Activated CD4-positive, alpha-beta T cell treated with anti-CD3 and anti-CD28 coated beads, Interleukin-2, amount 50 U/mL, for 4 hours (primary cell): ENCODE data around the gene HLA-DOB.

Experiments used
- DNase-seq, 2 experiments: peaks; one replicate each; pipeline ENCODE4 v3.0.0-alpha.2; 2020

The HLA-DOB gene

GRCh38 chr6:32816746-32817204, at the start of gene HLA-DOB:
Gene HLA-DOB, minus strand, starts transcription at chr6:32817002. Its CDS starts 51 bp downstream, at chr6:32816951.
- DNase-seq, result no peak

- no peak for DNase-seq
Observed at GRCh38 chr6:32865724-32866443, 49.1 kb upstream of the HLA-DOB start.

DNA sequence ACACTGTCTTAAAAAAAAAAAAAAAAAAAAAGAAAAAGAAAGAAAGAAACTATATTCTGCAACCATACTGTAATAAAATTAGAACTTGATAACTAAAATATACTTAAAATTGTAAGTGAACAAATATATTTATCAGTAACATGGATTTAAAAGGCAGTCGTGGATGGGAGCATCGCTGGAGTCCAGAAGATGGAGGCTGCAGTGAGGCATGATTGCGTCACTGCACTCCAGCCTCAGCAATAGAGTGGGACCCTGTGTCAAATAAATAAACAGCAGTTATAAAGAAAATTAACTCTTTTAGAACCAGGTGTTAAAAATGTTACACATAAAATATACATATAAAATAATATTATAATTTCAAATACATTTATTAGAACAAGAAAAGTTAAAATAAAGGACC, 45.9 kb upstream of the HLA-DOB start:
- DNase-seq, result no peak

DNA sequence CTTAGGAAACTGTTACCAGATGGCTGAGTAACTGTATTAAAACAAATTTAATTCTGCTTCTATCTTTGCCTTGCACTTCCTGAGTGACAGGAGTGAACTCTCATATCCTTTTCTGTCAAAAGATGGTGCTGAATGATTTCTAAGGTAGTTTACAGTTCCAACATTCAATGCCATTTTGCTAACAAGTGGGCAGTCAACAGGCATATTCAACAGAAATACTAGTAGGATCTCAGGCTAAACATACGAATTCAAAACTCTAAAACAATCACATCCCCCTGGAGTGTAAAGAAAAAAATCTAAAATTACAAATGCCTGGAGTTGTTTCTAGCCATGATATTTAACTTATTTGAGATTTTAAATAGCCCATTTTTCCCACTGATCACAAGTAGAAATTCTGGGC, 43.9 kb upstream of the HLA-DOB start:
- DNase-seq, result no peak

DNA sequence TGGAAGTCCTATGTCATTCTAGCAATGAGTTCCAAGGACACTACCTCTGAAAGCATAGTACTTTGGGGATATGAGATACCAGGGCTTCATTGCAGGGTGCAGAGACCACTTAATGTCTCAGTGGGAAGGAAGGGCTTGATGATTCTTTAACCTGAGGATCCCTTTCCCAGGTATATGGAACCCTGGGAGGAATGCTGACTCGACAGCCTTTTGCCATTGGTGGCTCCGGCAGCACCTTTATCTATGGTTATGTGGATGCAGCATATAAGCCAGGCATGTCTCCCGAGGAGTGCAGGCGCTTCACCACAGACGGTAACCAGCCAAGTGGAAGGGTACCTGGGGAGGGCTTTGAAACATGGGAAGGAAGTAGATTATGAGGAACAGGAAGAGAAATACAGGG, 41.4 kb upstream of the HLA-DOB start:
- no peak for DNase-seq

DNA sequence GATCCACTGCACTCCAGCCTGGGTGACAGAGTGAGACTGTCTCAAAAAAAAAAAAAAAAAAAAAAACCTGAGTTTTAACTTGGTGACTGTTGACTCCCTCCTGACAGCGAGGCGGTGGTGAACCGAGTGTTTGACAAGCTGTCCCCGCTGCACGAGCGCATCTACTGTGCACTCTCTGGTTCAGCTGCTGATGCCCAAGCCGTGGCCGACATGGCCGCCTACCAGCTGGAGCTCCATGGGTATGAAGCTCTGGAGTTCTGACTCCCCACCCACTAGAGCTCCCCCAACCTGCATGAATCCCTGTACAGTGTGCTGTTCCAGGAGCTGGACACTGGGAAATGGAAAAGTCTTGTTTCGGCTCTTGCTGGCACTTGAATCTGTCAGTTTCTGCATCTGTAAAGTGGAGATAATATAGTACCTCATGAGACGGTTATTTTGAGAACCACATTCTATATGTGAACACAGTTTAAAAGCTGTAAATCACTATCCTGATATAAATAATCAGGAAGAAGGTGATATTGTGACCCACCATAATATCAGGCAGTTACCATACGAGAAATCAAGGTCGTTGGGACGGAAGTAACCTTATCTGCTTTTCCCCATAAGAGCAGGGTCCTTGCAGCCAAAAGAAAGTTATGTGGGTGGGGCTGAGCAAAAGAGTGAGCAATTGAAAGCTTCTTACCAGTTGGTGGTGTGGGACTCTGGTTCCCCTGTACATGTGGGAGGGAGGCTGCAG, 40.5 kb upstream of the HLA-DOB start:
- DNase-seq, result no peak

- no peak for DNase-seq
Observed at GRCh38 chr6:32855467-32856174, 38.8 kb upstream of the HLA-DOB start.

- peak; percentile 61 to 63 for DNase-seq
Observed at GRCh38 chr6:32854376-32855178, 37.8 kb upstream of the HLA-DOB start.

GRCh38 chr6:32853541-32854375, 37.0 kb upstream of the HLA-DOB start, which contains the start of the genes PSMB9 and TAP1:
Gene PSMB9, plus strand, starts transcription at chr6:32854192. Its CDS starts 38 bp downstream, at chr6:32854230.
Gene TAP1, minus strand, starts transcription at chr6:32853704. Its CDS starts 68 bp downstream, at chr6:32853636.
- DNase-seq, result peak; percentile 98 to 99

- peak; percentile 44 to 52 for DNase-seq
Observed at GRCh38 chr6:32852844-32853540, 36.2 kb upstream of the HLA-DOB start.

DNA sequence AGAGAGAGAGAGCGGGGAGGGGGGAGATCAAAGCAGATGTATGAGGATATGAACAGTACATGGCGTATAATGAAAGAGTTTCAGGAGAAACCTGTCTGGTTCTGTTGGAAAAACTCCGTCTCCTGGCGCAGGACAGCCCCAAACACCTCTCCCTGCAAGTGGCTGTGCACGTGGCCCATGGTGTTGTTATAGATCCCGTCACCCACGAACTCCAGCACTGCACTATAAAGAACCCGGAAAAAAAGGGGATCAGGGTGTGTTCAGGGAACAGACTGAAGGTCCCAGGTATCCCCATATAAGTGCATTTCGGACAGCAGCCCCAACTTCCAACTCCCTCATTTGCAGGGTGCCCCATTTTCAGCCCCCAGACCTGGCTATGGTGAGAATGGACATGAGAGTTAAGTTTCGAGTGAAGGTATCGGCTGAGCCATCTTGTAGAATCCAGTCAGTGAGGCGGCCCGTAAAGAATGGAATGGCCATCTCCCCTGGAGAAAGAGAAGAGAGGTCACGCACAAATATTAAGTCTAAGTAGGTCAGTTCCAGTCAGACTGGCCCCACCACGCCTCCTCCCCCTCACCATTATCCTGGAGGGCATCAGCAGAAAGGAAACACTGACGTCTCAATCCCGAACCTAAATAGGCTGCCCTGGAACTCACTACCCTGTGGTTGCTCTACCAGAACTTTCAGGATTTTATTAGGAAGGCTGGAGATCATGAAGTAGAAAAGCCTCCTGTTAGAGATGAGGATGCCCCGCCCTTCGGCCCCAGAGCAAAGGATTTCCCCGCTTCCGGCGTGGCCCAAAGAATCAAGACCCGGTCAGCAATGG, 35.4 kb upstream of the HLA-DOB start:
- no peak for DNase-seq

- no peak for DNase-seq
Observed at GRCh38 chr6:32851025-32851424, 34.2 kb upstream of the HLA-DOB start.

- no peak for DNase-seq
Observed at GRCh38 chr6:32849126-32849525, 32.3 kb upstream of the HLA-DOB start.

- DNase-seq, result no peak
Observed at GRCh38 chr6:32847795-32848194, 31.0 kb upstream of the HLA-DOB start.

DNA sequence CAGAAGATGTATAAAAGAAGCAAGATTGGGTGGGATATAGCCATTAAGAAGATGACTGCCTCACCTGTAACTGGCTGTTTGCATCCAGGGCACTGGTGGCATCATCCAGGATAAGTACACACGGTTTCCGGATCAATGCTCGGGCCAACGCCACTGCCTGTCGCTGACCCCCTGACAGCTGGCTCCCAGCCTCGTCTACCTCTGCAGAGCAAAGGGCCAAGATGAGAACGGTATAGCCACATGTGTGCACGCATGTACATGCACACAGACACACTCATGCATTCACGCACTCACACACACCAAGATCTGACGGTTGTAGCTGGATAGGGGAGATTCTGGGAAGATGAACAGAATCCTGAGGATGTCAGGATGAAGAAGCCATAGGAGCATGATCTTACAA, 30.2 kb upstream of the HLA-DOB start:
- DNase-seq, result no peak

DNA sequence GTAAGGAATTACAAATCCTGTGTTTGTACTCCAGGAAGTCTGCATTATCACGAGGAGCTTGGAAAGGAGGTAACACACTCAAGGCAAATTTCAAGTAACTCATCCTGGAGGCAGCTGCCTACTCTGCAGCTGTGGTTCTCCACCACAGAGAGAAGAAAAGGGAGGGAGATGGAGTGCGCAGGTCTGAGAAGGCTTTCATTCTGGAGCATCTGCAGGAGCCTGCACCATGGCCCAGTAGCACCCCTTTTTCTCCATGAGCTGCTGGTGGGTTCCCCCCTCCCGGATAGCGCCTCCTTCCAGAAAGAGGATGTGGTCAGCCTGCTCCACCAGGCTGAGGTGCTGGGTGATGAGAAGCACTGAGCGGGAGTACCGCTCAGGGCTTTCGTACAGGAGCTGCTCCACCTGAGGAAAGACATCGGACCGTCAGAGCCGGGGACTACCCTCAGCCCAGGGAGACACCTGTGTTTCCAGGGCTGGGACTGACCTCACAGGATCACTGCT, 28.6 kb upstream of the HLA-DOB start:
- no peak for DNase-seq

DNA sequence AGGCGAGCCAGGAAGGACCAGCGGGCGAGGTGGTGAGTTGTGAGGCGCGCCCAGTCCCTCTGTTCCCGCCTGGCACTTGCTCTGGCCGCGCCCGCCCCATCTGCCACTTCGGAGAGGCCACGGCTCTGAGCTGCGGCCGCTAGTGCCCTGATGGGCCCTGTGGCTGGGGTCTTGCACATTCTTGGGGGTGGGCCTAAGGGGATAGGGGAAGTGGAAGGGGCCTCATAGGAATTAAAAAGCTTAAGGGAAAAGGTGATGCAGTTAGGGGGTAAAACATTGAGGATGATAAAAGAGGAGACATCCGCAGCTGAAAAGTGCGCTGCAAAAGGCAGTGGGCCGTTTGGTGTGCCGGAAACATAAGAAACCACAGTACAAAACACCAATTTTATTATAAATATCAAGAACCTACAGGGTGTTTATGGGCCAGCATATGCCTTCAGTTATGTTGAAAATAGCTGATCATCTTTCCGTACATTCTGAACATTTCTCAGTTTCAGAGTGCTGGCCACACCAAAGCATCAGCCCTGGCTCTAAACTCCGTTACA, 28.1 kb upstream of the HLA-DOB start:
- no peak for DNase-seq

DNA sequence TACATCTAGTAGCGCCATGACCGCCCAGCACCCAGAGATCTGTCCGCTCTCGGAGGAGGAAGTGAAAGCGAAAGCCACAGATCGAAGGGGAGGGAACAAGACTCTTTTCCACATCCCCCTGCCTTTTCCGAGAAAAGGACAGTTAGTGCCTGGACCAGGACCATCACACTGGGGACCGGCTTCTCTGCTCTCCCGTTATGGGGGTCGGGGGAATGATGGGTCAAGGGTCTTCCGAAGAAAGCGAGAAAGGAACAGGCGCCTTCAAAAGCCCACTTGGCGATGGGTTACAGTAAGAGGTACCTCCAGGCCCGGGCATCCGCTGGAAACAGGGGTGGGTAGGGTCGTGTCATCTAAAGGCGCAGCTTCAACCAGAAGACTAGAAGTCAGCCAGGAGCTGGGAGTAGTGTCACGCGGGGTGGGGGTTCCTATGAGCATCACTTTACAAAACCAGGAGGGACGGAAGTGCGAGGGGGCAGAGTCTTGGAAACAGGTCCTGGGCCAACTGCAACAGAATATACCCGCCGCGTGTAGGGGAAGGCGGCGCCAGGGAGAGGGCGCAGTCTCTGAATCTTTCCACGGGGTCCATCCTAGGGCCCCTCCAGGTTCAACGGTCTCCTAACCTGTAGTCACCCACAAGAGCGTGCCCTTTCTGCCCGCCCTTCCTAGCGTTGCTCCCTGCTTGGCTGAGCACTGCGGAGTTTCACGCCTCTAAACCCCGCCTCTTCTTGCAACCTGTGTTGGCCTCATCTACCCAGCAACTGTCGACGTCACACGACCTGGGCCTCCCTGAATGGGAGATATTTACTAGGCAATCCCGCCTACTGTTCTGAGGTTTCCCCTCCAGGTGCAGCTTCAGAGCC, 27.4 kb upstream of the HLA-DOB start, which contains the start of gene PSMB8:
TSS of gene PSMB8 (minus strand) at position 69 of the 860 bp plus-strand sequence. CDS start at position 18, 51 bp downstream.
- peak; percentile 99 for DNase-seq
